OCI-LY1 (cell line): ENCODE data around the gene GAL3ST2.

Experiments used
- EZH2 ChIP-seq: fragments of 200-600 bp; sonication (generic), shearing (Covaris generic); IDR thresholded peaks from 2 replicates; pipeline ENCODE4 v1.8.0; 2017; ENCODE audit warnings: borderline replicate concordance, mixed run types, mild to moderate bottlenecking, antibody characterized with exemption, low read length, moderate library complexity, mixed read lengths
- TF ChIP-seq, protein P1 (sequence below): fragments of 200-600 bp; sonication (generic), shearing (Covaris generic); IDR thresholded peaks from 2 replicates; pipeline ENCODE4 v1.5.1; 2017; ENCODE audit warnings: mild to moderate bottlenecking, antibody characterized with exemption, low read length, moderate library complexity, mixed read lengths

DNA sequence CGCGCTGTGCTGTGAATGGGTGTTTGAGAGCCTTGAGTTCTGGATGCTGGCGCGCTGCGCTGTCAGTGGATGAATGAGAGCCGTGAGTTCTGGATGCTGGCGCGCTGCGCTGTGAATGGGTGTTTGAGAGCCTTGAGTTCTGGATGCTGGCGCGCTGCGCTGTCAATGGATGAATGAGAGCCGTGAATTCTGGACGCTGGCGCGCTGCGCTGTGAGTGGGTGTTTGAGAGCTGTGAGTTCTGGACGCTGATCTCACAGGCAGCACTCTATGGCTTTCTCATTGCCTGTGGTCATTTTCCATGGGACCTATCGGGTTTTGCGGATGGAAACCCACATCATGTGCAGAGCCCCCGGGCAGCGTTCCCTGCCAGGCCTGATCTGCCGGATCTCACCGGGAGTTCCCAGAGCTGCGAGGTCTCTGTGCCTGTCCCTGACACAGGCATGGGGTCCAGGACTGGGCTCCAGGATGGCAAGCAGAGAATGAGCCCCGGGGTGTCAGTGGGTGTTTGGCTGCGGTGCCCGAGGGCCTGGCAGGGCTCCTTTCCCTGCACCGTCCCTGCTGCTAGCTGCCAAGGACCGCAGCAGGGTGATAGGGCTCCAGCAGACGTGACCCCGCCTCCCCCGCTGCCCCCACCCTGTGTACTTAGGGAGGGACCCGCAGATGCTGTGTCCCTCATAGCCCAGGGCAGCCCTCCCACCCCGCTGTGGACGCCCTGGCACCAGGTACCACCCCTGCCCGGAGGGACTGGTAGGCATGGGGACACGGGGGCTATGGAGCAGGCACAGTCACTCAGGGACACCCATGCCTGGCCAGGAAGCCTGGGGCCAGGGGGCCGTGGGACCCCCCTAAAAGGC lies 72.4 kb downstream of the GAL3ST2 start:
- TF ChIP-seq EZH2, result no peak
- TF ChIP-seq, protein P1, sequence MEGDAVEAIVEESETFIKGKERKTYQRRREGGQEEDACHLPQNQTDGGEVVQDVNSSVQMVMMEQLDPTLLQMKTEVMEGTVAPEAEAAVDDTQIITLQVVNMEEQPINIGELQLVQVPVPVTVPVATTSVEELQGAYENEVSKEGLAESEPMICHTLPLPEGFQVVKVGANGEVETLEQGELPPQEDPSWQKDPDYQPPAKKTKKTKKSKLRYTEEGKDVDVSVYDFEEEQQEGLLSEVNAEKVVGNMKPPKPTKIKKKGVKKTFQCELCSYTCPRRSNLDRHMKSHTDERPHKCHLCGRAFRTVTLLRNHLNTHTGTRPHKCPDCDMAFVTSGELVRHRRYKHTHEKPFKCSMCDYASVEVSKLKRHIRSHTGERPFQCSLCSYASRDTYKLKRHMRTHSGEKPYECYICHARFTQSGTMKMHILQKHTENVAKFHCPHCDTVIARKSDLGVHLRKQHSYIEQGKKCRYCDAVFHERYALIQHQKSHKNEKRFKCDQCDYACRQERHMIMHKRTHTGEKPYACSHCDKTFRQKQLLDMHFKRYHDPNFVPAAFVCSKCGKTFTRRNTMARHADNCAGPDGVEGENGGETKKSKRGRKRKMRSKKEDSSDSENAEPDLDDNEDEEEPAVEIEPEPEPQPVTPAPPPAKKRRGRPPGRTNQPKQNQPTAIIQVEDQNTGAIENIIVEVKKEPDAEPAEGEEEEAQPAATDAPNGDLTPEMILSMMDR, result no peak
